Gastrocnemius medialis (tissue), 4 donors: Measurements from ENCODE around the gene RIPPLY2.

Experiments
- POLR2A ChIP-seq, 2 donors: fragments of 450-650 bp; IDR thresholded peaks; one replicate each; pipeline ENCODE4 v1.6.1; 2017; ENCODE audit warnings: antibody characterized with exemption in 2 of 2, mild to moderate bottlenecking in 2 of 2, moderate library complexity in 2 of 2
- TF ChIP-seq, protein P1 (sequence below), 5 experiments: fragments of 450-650 bp in 3 of 5; fragments of 200-600 bp in 2 of 5; sonication (generic) in 2 of 5; IDR thresholded peaks in 4 of 5; conservative IDR thresholded peaks in 1 of 5; 1 replicate in 4 of 5; 2 replicates in 1 of 5; pipeline ENCODE4 v1.5.1; 2016 to 2019; ENCODE audit warnings: antibody characterized with exemption in 5 of 5, mild to moderate bottlenecking in 3 of 5, moderate library complexity in 3 of 5

- no peak for TF ChIP-seq POLR2A (IDR thresholded peaks at IDR 0.05)
- TF ChIP-seq, protein P1, sequence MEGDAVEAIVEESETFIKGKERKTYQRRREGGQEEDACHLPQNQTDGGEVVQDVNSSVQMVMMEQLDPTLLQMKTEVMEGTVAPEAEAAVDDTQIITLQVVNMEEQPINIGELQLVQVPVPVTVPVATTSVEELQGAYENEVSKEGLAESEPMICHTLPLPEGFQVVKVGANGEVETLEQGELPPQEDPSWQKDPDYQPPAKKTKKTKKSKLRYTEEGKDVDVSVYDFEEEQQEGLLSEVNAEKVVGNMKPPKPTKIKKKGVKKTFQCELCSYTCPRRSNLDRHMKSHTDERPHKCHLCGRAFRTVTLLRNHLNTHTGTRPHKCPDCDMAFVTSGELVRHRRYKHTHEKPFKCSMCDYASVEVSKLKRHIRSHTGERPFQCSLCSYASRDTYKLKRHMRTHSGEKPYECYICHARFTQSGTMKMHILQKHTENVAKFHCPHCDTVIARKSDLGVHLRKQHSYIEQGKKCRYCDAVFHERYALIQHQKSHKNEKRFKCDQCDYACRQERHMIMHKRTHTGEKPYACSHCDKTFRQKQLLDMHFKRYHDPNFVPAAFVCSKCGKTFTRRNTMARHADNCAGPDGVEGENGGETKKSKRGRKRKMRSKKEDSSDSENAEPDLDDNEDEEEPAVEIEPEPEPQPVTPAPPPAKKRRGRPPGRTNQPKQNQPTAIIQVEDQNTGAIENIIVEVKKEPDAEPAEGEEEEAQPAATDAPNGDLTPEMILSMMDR (IDR thresholded peaks at IDR 0.05 in 4 of 5, conservative IDR thresholded peaks at IDR 0.05 in 1 of 5) = no peak
These were observed 14.5 kb downstream of the RIPPLY2 start for GRCh38 chr6:83867527-83868161.
